ENCODE results near the gene GUSB. TPM values are rescaled to one million over a fixed set of nuclear protein-coding genes. Genes with fewer than 3 reads are reported as not detected.
"Not testable (repeated sequence)": the region's sequence is repeated elsewhere in the genome, so short reads cannot be mapped to it uniquely, and the experiment has no call there.

The GUSB gene
- polyA plus RNA-seq, 4 donors, result 60.2 to 83.7 (median 73.7) TPM

DNA sequence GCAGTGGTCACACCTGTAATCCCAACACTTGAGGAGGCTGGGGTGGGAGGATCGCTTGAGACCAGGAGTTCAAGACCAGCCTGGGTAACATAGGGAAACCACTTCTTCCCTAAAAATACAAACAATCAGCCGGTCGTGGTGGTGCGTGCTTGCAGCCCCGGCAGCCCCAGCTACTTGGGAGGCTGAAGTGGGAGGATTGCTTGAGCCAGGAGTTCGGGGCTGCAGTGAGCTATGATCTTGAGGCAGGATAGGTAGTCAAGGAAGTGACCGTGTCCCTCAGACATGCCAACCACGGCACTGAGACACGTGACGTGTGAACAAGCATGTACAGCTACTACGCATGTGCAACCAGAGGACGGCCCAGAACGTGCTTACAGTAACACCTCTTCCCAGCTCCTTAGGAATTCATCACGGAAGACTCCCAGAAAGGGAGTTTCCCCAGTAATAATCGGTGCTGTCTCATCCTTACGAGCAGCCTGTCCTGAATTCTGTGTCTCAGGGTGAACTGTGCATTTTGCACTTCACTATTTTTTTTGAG lies 5.3 kb downstream of the GUSB start:
- no peak for DNase-seq (ENCODE audit: low read depth in 4 of 4, low spot score in 3 of 4)

DNA sequence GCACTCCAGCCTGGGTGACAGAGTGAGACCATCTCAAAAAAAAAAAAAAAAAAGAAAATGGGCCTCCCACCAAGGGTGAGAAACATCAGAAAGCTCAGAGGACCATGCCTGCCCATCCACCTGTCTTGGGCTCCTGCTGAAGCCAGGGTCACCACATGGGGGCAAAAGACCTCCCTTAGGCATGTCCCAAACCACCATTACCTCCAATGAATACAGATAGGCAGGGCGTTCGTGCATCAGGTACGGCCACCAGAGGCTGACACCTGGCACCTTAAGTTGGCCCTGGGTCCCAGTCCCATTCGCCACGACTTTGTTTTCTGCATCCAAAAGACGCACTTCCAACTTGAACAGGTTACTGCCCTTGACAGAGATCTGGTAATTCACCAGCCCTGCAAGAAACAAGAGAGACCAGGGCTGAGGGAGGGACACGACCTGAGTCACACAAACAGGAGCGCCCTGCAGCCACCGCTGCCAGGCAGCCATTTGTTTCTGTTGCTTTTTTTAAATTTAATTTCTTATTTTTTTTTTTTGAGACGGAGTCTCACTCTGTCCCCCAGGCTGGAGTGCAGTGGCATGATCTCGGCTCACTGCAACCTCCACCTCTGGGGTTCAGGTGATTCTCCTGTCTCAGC lies 6.1 kb downstream of the GUSB start:
- no peak for DNase-seq (ENCODE audit: low read depth in 4 of 4, low spot score in 3 of 4)

DNA sequence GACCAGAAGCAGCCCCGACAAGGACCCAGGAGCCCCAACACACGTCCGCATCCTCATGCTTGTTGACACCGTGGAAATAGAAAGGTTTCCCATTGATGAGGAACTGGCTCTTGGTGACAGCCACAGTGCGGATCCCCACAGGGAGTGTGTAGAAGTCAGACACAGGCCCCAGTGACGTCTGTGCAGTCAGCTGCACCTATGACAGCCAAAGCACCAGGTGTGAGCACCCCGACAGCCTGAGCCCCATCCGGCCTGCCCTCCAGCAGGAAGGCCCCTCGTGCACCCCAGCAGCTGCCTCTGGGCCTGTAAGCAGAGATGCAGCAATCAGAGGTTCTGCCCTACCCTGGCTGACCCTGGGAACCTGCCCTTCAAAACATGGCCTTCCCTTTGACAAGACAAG lies 7.1 kb downstream of the GUSB start:
- no peak for DNase-seq (ENCODE audit: low read depth in 4 of 4, low spot score in 3 of 4)

DNA sequence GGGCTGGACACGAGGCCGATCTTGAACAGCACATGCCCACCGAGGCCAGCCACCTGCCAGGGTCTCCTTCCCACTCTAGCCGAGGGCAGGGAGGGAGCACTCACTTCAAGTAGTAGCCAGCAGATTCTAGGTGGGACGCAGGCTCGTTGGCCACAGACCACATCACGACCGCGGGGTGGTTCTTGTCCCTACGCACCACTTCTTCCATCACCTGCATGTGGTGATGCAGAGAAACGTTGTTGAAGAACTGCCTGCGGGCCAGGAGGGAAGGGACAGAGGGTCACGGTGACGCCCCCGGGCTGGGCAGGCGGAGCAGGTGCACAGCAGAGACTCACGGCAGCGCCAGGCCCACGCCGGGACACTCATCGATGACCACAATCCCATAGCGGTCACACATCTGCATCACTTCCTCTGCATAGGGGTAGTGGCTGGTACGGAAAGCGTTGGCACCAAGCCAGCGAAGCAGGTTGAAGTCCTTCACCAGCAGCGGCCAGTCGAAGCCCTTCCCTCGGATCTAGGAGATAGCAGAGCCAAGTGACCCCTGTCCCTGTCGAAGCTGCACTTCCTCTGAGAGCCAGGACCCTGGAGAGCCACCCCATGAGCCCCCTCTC lies 7.7 kb downstream of the GUSB start:
- DNase-seq (ENCODE audit: low read depth in 4 of 4, low spot score in 3 of 4), result no peak

DNA sequence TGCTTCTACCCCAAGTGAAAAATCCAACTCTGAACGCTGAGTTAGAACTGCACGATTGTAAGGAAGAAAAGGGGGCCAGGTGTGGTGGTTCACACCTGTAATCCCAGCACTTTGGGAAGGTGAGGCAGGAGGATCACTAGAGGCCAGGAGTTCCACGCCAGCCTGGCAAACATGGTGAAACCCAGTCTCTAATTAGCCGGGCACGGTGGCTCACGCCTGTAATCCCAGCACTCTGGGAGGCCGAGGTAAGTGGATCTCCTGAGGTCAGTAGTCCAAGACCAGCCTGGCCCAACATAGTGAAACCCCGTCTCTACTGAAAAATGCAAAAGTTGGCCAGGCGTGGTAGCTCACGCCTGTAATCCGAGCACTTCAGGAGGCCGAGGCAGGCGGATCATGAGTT lies 9.0 kb downstream of the GUSB start:
- no peak for DNase-seq (ENCODE audit: low read depth in 4 of 4, low spot score in 3 of 4)

DNA sequence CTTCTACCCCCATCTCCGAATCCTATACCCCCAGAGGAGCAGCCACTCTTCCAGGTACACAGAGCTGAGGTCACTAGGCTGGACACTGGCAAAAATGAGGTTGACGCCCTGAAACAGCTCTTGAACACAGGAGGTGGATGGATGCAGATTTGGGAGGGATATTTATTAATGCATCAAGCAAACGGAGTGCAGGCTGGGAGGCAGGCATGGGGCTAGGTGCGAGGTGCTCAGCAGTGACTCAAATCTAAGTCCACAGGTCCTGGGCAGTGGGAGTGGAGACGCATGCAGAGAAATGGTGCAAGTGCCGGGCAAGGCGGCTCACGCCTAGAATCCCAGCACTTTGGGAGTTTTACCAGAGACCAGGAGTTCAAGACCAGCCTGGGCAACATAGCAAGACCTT lies 11.0 kb downstream of the GUSB start:
- no peak for DNase-seq (ENCODE audit: low read depth in 4 of 4, low spot score in 3 of 4)

DNA sequence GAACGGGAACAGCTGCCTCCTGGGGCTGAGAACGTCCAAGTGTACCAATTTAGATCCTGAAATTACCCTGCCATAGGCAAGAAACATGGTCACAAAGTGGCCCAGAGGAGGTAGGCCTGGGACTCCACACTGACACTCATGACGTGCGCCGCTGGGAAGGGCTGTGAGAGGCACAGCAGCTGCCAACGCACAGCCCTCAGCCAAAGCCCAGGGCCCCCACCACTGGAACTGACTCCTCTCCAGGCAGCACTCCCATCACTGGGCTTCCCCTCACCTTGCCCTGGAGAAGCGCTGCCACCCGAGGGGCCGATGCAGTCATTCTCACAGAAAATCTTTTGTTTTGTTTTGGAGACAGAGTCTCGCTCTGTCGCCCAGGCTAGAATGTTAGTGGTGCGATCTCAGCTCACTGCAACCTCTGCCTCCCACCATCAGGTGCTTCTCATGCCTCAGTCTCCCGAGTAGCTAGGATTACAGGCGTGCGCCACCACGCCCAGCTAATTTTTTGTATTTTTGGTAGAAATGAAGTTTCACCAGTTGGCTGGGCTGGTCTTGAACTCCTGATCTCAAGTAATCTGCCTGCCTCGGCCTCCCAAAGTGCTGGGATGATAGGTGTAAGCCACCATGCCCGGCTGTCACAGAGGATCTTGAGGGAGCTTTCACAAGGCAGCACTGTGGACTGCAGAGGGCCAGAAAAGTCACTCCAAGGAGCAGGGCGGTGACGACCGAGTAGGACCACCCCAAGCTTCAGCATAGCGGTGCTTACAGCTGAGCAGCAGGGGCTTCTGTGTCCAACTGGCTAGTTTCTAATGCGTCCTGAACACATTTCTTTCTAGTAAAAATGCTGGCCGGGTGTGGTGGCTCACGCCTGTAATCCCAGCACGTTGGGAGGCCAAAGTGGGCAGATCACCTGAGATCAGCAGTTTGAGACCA lies 13.5 kb downstream of the GUSB start:
- DNase-seq (ENCODE audit: low read depth in 4 of 4, low spot score in 3 of 4), result no peak

DNA sequence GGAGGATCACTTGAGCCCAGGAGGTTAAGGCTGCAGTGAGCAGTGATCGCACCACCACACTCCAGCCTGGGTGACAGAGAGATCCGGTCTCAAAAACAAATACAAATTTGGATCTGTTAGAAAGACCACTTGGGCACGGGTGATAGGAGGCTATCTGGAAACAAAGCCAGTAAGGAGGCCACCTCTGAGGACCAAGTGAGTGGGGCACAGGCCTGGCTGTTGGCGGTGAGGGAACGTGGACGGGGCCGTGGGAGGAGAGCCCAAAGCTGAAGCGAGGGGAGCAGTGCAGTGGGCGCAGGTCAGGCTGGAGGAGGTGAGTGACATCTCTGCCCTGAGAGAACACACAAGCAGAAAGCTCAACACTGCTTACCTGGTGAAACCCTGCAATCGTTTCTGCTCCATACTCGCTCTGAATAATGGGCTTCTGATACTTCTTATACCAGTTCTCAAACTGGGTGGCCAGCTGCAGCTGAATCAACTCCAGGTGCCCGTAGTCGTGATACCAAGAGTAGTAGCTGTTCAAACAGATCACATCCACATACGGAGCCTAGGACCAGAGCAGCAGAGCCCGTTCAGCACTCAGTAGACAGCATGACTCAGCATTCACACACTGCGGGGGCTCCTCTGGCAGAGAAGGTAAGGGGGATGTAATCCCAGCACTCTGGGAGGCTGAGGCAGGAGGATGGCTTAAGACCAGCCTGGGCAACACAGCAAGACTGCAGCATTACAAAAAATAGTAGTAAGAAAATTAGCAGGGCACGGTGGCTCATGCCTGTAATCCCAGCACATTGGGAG lies 14.5 kb downstream of the GUSB start:
- no peak for DNase-seq (ENCODE audit: low read depth in 4 of 4, low spot score in 3 of 4)

DNA sequence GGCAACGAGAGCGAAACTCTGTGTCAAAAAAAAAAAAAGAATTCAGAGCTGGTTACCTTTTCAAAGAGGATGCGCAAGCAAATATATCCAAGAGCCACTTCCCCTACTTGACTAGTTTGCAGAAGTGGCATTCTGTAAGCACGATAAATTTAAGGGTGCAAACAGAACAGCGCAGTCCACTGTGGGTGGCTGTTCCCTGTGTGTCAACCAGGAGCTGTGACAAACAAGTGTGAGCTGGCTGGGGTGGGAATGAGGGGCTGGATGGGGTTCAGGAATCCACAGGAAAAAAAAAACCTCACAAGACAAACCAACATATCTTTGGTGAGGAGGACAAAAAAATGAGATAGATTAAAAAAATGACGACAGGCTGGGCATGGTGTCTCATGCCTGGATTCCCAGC lies 15.9 kb downstream of the GUSB start:
- no peak for DNase-seq (ENCODE audit: low read depth in 4 of 4, low spot score in 3 of 4)

DNA sequence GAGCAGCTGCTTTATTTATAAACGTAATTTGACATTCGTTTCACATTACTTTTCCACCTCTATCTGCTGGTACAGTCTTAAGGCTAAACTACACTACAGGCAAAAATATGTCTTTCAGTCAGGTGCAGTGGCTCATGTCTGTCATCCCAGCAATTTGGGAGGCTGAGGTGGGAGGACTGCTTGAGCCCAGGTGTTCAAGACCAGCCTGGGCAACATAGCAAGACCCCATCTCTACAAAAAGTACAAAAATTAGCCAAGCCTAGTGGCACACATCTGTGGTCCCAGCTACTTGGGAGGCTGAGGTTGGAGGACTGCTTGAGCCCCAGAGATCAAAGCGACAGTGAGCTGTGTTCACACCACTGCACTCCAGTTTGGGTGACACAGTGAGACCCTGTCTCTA lies 17.3 kb downstream of the GUSB start:
- not testable (repeated sequence) for DNase-seq (ENCODE audit: low read depth in 4 of 4, low spot score in 3 of 4)

DNA sequence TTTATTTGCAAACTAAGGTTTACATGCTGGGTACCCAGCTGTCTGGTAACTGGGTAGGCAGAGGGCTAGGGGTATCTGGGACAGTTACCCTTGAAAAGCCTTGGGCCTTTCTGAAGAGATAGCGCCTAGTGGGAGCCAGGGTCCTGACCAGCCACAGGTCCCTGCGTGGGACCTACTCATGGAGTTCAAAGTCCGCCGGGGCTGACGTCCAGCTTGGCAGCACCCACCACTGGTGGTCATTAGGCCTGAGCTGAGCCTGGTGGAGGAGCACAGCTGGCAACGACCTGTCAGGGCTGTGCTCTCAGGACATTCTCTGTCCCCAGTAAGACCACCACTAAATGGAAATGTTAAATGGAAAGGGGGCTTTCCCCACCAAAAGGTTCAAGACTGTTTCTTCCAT lies 20.0 kb downstream of the GUSB start:
- DNase-seq (ENCODE audit: low read depth in 4 of 4, low spot score in 3 of 4), result no peak

DNA sequence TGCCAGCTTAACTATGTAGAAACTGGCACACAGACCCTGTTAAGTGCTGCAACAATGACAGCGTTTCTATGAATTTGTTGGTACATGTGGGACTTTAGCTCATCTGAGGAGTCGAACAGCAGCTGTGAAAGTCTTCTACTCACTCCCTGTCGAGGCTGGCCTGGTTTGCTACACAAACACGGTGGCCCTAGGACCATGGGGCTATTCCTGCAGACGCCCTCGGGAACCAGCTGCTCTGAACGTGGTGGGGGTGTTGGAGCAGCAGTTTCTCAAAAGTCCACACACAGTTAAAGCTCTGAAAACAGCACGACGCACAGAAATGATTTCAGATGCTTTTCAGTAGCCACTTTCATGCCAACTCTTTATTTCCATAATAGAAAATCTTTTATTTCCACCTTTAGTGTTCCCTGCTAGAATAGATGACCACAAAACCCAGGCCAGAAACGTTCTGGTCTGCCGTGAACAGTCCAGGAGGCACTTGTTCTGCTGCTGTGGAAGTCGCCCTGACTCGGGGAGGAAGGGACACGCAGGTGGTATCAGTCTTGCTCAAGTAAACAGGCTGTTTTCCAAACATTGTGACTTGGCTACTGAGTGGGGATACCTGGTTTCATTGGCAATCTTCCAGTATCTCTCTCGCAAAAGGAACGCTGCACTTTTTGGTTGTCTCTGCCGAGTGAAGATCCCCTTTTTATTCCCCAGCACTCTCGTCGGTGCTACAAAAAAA lies 21.5 kb downstream of the GUSB start:
- DNase-seq (ENCODE audit: low read depth in 4 of 4, low spot score in 3 of 4), result no peak

DNA sequence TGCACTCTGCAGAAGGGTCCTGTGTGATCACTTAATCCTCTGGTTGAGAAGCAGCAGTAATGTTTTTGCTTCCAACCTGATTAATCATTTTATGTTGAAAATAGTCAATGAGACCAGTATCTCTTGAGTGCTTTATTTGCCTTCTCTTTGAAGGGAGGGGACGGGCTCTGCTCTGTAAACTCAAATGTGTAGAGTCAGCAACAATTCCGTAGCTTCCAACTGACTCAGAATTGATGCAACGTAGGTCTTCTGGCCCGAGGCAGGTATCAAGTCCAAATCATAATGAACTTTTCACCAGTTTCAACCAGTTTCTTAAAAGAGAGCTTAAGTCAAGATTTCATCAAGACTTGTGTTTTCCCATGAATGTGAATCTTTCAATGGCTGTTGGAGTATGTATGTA lies 26.3 kb downstream of the GUSB start:
- no peak for DNase-seq (ENCODE audit: low read depth in 4 of 4, low spot score in 3 of 4)

DNA sequence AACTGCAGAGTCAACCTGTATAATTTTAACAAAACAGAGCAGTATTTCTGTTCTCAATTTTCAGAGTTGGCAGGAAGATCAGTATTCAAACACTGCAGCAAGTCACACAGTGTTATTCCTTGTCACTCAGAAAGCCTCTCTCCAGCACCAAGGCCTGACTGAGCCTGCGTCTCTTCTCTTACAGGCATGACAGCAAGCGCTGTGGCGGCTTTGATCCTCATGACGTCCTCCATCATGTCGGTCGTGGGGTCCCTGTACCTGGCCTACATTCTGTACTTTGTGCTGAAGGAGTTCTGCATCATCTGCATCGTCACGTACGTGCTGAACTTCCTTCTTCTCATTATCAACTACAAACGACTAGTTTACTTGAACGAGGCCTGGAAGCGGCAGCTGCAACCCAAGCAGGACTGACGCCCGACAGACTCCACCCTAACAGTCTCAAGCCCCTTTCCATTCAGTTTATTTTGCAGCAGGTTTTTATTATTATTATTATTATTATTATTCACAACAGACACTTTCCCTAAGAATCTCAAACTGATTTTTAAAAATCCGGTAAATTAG lies 28.0 kb downstream of the GUSB start:
- DNase-seq (ENCODE audit: low read depth in 4 of 4, low spot score in 3 of 4), result no peak

DNA sequence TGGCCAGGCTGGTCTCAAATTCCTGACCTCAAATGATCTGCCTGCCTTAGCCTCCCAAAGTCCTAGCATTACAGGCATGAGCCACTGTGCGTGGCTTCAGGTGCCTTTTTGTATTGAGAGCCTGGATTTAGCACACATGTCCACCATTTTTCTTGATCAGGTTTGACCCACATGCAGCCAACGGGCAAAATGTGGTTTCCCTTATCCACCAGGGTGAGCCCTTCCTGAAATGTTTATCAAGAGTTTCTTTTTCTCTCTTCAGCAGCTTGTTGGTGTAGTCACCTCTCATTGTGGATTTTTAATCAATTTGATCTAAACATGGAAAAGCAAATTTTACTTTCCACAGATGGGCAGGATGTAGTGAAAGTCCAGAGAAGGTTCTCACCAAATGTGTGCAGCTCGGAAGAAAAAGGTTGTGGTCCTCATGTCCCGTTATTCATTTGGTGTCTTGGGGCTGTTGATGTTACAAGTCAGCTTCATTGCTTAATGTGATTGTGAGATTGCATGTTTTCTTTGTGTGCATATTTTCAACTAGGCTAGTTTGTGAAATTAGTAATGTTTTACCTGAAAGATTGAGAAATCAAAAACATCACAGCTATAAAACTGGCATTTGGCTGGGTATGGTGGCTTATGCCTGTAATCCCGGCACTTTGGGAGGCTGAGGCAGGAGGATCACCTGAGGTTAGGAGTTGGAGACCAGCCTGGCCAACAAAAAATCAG lies 28.9 kb downstream of the GUSB start:
- no peak for DNase-seq (ENCODE audit: low read depth in 4 of 4, low spot score in 3 of 4)

DNA sequence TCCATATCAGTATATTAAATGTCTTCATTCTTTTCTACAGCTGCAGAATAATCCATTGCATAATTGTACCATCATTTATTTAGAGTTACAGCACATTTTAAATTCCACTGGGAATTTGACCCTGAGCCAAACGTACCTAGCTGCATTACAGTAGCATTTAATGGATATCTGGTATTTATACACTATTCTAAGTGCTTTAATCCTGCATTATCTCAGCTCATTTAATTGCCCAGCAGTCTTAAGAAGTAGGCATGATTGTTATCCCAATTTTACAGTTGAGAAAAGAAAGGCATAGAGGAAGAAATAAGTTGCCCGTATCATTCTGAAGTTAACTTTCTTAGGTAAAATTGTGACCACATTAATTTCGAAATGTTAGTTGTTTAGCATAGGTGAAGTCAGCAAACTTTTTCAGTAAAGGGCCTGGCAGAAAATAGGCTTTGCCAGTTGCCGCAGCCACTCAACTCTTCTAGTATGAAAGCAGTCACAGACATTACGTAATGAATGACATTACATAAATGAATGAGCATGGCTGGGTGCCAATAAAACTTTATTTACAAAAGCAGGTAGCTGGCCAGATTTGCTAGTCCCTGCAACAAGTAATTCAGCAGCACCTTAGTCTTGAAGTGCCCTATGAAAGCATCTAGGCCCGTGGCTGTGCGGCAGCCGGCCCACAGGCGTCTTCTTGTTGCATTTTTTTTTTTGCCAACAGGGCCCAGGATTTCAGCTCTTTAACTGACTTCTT lies 30.0 kb downstream of the GUSB start:
- no peak for DNase-seq (ENCODE audit: low read depth in 4 of 4, low spot score in 3 of 4)

DNA sequence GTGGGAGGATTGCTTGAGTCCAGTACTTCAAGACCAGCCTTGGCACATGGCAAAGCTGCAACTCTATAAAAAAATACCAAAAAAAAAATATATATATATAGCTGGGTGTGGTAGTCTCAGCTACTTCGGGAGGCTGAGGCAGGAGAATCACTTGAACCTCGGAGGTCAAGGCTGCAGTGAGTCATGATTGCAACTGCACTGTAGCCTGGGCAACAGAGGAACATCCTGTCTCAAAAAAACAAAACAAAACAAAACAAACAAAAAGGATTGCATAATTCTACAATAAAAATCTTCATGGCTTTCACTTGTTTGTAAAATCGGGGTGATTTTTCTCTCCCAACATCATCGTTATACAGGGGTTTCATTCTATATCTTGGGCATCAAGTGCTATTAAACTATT lies 35.1 kb downstream of the GUSB start:
- no peak for DNase-seq (ENCODE audit: low read depth in 4 of 4, low spot score in 3 of 4)

DNA sequence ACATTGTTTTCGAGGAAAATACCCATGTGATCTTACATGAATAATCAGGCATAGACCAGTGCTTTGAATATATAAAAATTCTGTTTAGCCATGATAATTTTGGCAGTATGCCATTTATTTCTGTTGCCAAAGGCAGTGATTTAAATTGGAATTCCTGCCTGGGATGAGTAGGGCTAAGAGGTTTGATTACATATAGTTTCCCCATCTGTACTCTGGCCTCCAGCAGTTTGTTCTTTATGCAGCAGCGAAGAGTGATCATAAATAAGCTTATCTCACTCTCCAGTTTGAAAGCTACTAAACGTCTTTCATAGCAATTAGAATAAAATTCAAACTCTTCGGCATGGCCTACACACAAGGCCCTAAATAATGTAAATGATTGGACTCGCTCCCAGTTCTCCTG lies 36.2 kb downstream of the GUSB start:
- DNase-seq (ENCODE audit: low read depth in 4 of 4, low spot score in 3 of 4), result not testable (repeated sequence)

Measured in left renal pelvis (tissue), 4 donors.